AG04450 (cell line): ENCODE data around the gene ATG16L1. TPM values are rescaled to one million over a fixed set of nuclear protein-coding genes. Genes with fewer than 3 reads are reported as not detected.

Source experiments
- CTCF ChIA-PET: fragments of 300-600, 350-600 bp; formaldehyde crosslinking; extraction: SDS; loops from one replicate; lab custom pipeline; 2022; ENCODE audit warnings: antibody characterized with exemption, inconsistent platforms; lab: Charles Lee
- POLR2A ChIA-PET: fragments of 350-600 bp; formaldehyde crosslinking; extraction: SDS; loops from one replicate; lab custom pipeline; 2021; ENCODE audit warnings: antibody characterized with exemption, inconsistent platforms; lab: Yijun Ruan, JAX
- DNase-seq: peaks from one replicate; pipeline ENCODE4 v3.0.0-alpha.2; 2011; ENCODE audit warnings: low read depth, low spot score
- H3K27ac ChIP-seq: one replicate; pipeline ENCODE4 v1.5.1; 2012; ENCODE audit warnings: low read depth, low read length, control low read depth
- H3K27me3 ChIP-seq: one replicate; pipeline ENCODE4 v1.6.0; 2012; ENCODE audit warnings: low read length; ENCODE audit not compliant: control insufficient read depth, insufficient read depth
- H3K4me3 ChIP-seq: 2 replicates; pipeline ENCODE4 v1.5.1; 2011; ENCODE audit warnings: mild to moderate bottlenecking, low read depth, low read length, control low read depth
- H3K9me3 ChIP-seq: 2 replicates; pipeline ENCODE4 v1.5.1; 2012; ENCODE audit warnings: low read length; ENCODE audit not compliant: control insufficient read depth, insufficient read depth
- CTCF ChIP-seq: IDR thresholded peaks from 2 replicates; pipeline ENCODE4 v1.5.1; 2011; ENCODE audit warnings: low read depth, low read length, control low read depth, inconsistent platforms
- polyA plus RNA-seq: library from polyadenylated mRNA; depleted of rRNA; stranded (reverse); fragments of >200 nt; gene quantifications from 2 replicates; pipeline ENCODE4 v1.2.3, GENCODE V29; 2011

ATG16L1 gene
- polyA plus RNA-seq, 1 experiment = 32.8 TPM

- CTCF ChIA-PET = interaction anchor here (1.1 kb wide), 1 partner anchor 11 kb away, joined by 4 read pairs; no protein-coding TSS in a partner anchor
- Histone ChIP-seq H3K4me3 (no peak overlapping the region), H3K27ac (no peak overlapping the region), H3K9me3 (no peaks in the 10 kb centered on the region), H3K27me3 (no peaks in the 10 kb centered on the region)
- POLR2A ChIA-PET = no interaction called here
- TF ChIP-seq CTCF = no peak
- DNase-seq = no peak
Observed at GRCh38 chr2:233264667-233265066, 13.2 kb downstream of the ATG16L1 start.

- no peak overlapping the region for H3K4me3 ChIP-seq
- POLR2A ChIA-PET = no interaction called here
- DNase-seq = no peak
- TF ChIP-seq CTCF = no peak
- H3K9me3 ChIP-seq = no peaks in the 10 kb centered on the region
- H3K27ac ChIP-seq = no peak overlapping the region
- H3K27me3 ChIP-seq = no peaks in the 10 kb centered on the region
- CTCF ChIA-PET = interaction anchor here (1.1 kb wide), 1 partner anchor 14 kb away, joined by 5 read pairs; the partner anchor contains the start of gene ATG16L1
Observed at GRCh38 chr2:233265899-233266431, 14.5 kb downstream of the ATG16L1 start.

- Histone ChIP-seq H3K27me3 (no peaks in the 10 kb centered on the region), H3K27ac (no peak overlapping the region), H3K9me3 (no peaks in the 10 kb centered on the region), H3K4me3 (no peak overlapping the region)
- CTCF ChIA-PET = interaction anchor here (1.1 kb wide), 1 partner anchor 15 kb away, joined by 5 read pairs; the partner anchor contains the start of gene ATG16L1
- POLR2A ChIA-PET = no interaction called here
- DNase-seq = no peak
- TF ChIP-seq CTCF = no peak
Observed at GRCh38 chr2:233266481-233266880, 15.0 kb downstream of the ATG16L1 start.

GRCh38 chr2:233267516-233268245, 16.2 kb downstream of the ATG16L1 start:
- DNase-seq = no peak
- Histone ChIP-seq H3K9me3 (no peaks in the 10 kb centered on the region), H3K27ac (no peak overlapping the region), H3K4me3 (no peak overlapping the region), H3K27me3 (no peaks in the 10 kb centered on the region)
- CTCF ChIA-PET = interaction anchor here (0.6 to 0.7 kb wide), 3 partner anchors 11 to 581 kb away, joined by 3 to 5 read pairs (median 3); partner anchors contain the start of gene ATG16L1
- POLR2A ChIA-PET = no interaction called here
- TF ChIP-seq CTCF = no peak

GRCh38 chr2:233270366-233270765, 18.9 kb downstream of the ATG16L1 start:
- CTCF ChIA-PET = interaction anchor here (0.7 to 1.3 kb wide), 2 partner anchors 19 to 29 kb away, joined by 3 to 4 read pairs; partner anchors contain the start of gene ATG16L1
- DNase-seq = no peak
- Histone ChIP-seq H3K27ac (no peak overlapping the region), H3K27me3 (no peaks in the 10 kb centered on the region), H3K9me3 (no peaks in the 10 kb centered on the region), H3K4me3 (no peak overlapping the region)
- POLR2A ChIA-PET = interaction anchor here (0.6 kb wide), 1 partner anchor 573 kb away, joined by 3 read pairs; no protein-coding TSS in a partner anchor
- TF ChIP-seq CTCF = no peak
